Smooth muscle cell (in vitro differentiated cells): Measurements from ENCODE around the gene AQP12B. TPM values are rescaled to one million over a fixed set of nuclear protein-coding genes. Genes with fewer than 3 reads are reported as not detected.

ENCODE experiments used
- DNase-seq: peaks from one replicate; lab custom pipeline; 2025; ENCODE audit not compliant: unreplicated experiment; lab: John Stamatoyannopoulos, UW
- H2AFZ ChIP-seq: fragments of 200-600 bp; sonication (generic); 2 replicates; pipeline ENCODE4 v1.6.0; 2016; ENCODE audit warnings: antibody characterized with exemption, low read depth, mild to moderate bottlenecking
- H3F3A ChIP-seq: fragments of 200-600 bp; sonication (generic); 2 replicates; pipeline ENCODE4 v1.6.0; 2017; ENCODE audit warnings: antibody characterized with exemption, low read depth
- H3K27ac ChIP-seq: fragments of 200-600 bp; sonication (generic); 2 replicates; pipeline ENCODE4 v1.5.1; 2016; ENCODE audit warnings: low read depth, mild to moderate bottlenecking
- H3K27me3 ChIP-seq: fragments of 200-600 bp; sonication (generic); 2 replicates; pipeline ENCODE4 v1.6.1; 2016; ENCODE audit warnings: low read depth, mild to moderate bottlenecking
- H3K36me3 ChIP-seq: fragments of 200-600 bp; sonication (generic); 2 replicates; pipeline ENCODE4 v1.5.1; 2016; ENCODE audit warnings: low read depth
- H3K4me1 ChIP-seq: fragments of 200-600 bp; sonication (generic); 2 replicates; pipeline ENCODE4 v1.5.1; 2016; ENCODE audit warnings: low read depth
- H3K4me2 ChIP-seq: fragments of 200-600 bp; sonication (generic); 2 replicates; pipeline ENCODE4 v1.6.0; 2016; ENCODE audit warnings: mild to moderate bottlenecking
- H3K4me3 ChIP-seq: fragments of 200-600 bp; sonication (generic); 2 replicates; pipeline ENCODE4 v1.5.1; 2016; ENCODE audit warnings: mild to moderate bottlenecking
- H3K79me2 ChIP-seq: fragments of 200-600 bp; sonication (generic); 2 replicates; pipeline ENCODE4 v1.6.0; 2016; ENCODE audit warnings: low read depth, mild to moderate bottlenecking
- H3K9ac ChIP-seq: fragments of 200-600 bp; sonication (generic); 2 replicates; pipeline ENCODE4 v1.6.0; 2016; ENCODE audit warnings: low read depth
- H3K9me3 ChIP-seq: fragments of 200-600 bp; sonication (generic); replicated peaks from 2 replicates; pipeline ENCODE4 v1.5.1; 2016; ENCODE audit warnings: low read depth
- H4K20me1 ChIP-seq: fragments of 200-600 bp; sonication (generic); 2 replicates; pipeline ENCODE4 v1.6.0; 2016; ENCODE audit warnings: low read depth
- WGBS: methylation state at CpG from one replicate; pipeline ENCODE4 v1.1.7; 2016; ENCODE audit warnings: low lambda C conversion rate; 5-methylcytosine and 5-hydroxymethylcytosine counted together
- polyA plus RNA-seq: library from polyadenylated mRNA; unstranded; fragments of >200 nt; fragmentation: Nextera tagmentation; extraction: Ambion mirVana; gene quantifications from 2 replicates; pipeline ENCODE4 v1.2.1, GENCODE V29; 2016
- small RNA-seq: library from RNA; depleted of rRNA; stranded (forward); fragments of <200 nt; gene quantifications from one replicate; pipeline ENCODE3, GENCODE V24; 2014
- total RNA-seq: library from RNA; depleted of rRNA; stranded (reverse); fragments of >200 nt; gene quantifications from 2 replicates; pipeline ENCODE4 v1.2.3, GENCODE V29; 2014
- TF ChIP-seq, protein P1 (sequence below): fragments of 200-600 bp; sonication (generic); IDR thresholded peaks from 2 replicates; pipeline ENCODE4 v1.5.1; 2017; ENCODE audit warnings: borderline replicate concordance, mild to moderate bottlenecking, antibody characterized with exemption; ENCODE audit not compliant: insufficient read depth, poor library complexity, severe bottlenecking

The AQP12B gene
- total and polyA plus RNA-seq, 2 experiments from 2014 or later: not detected

- Histone ChIP-seq H3K9me3 (no peaks in the 10 kb centered on the region), H3K36me3 (no peaks in the 10 kb centered on the region), H3K9ac (no peak overlapping the region), H3K27ac (no peak overlapping the region), H3K4me3 (no peak overlapping the region), H3F3A (no peaks in the 10 kb centered on the region), H2AFZ (no peak overlapping the region), H3K27me3 (no peaks in the 10 kb centered on the region), H3K4me1 (no peaks in the 10 kb centered on the region), H4K20me1 (no peaks in the 10 kb centered on the region), H3K4me2 (no peak overlapping the region), H3K79me2 (no peaks in the 10 kb centered on the region)
- DNase-seq: no peak
- 66% methylated on average over 21 of the region's 21 CpGs for WGBS
- TF ChIP-seq, protein P1, sequence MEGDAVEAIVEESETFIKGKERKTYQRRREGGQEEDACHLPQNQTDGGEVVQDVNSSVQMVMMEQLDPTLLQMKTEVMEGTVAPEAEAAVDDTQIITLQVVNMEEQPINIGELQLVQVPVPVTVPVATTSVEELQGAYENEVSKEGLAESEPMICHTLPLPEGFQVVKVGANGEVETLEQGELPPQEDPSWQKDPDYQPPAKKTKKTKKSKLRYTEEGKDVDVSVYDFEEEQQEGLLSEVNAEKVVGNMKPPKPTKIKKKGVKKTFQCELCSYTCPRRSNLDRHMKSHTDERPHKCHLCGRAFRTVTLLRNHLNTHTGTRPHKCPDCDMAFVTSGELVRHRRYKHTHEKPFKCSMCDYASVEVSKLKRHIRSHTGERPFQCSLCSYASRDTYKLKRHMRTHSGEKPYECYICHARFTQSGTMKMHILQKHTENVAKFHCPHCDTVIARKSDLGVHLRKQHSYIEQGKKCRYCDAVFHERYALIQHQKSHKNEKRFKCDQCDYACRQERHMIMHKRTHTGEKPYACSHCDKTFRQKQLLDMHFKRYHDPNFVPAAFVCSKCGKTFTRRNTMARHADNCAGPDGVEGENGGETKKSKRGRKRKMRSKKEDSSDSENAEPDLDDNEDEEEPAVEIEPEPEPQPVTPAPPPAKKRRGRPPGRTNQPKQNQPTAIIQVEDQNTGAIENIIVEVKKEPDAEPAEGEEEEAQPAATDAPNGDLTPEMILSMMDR: no peak
Measured at GRCh38 chr2:240626531-240627300, 56.0 kb downstream of the AQP12B start.

Small RNA genes within 50 kb of the gene (small RNA-seq; reads per million reads assigned to genes)
- not detected for gene AC011298.3

Other genes starting within 250 kb of the AQP12B start
- gene GPC1, start 247.2 kb downstream of the AQP12B start, total RNA-seq: 86.4 and 88.9 TPM in 2 replicates
- gene GPC1, start 247.2 kb downstream of the AQP12B start, polyA plus RNA-seq: 221 and 236 TPM in 2 replicates
- 3.4 and 8.7 TPM in 2 replicates for gene ANKMY1, start 124.9 kb downstream of the AQP12B start, total RNA-seq
- gene ANKMY1, start 124.9 kb downstream of the AQP12B start, polyA plus RNA-seq: 5.6 and 6.4 TPM in 2 replicates
- gene DUSP28, start 122.5 kb downstream of the AQP12B start, total RNA-seq: 2.2 and 2.9 TPM in 2 replicates
- gene DUSP28, start 122.5 kb downstream of the AQP12B start, polyA plus RNA-seq: 6.4 and 6.5 TPM in 2 replicates
- 13.5 and 15.3 TPM in 2 replicates for gene RNPEPL1, start 114.4 kb downstream of the AQP12B start, total RNA-seq
- 40.9 and 48.3 TPM in 2 replicates for gene RNPEPL1, start 114.4 kb downstream of the AQP12B start, polyA plus RNA-seq
- 6.6 and 6.9 TPM in 2 replicates for gene CAPN10, start 96.2 kb downstream of the AQP12B start, total RNA-seq
- gene CAPN10, start 96.2 kb downstream of the AQP12B start, polyA plus RNA-seq: 17.0 and 23.6 TPM in 2 replicates
- 1.2 and 1.3 TPM in 2 replicates for gene GPR35, start 57.4 kb downstream of the AQP12B start, total RNA-seq
- gene GPR35, start 57.4 kb downstream of the AQP12B start, polyA plus RNA-seq: 1.4 and 2.1 TPM in 2 replicates
- gene AQP12A, start 9.0 kb upstream of the AQP12B start, total RNA-seq: not detected in 2 replicates
- gene AQP12A, start 9.0 kb upstream of the AQP12B start, polyA plus RNA-seq: not detected in 2 replicates
- 3.1 and 8.4 TPM in 2 replicates for gene KIF1A, start 137.3 kb upstream of the AQP12B start, total RNA-seq
- 4.6 and 8.1 TPM in 2 replicates for gene KIF1A, start 137.3 kb upstream of the AQP12B start, polyA plus RNA-seq
- gene AGXT, start 185.9 kb upstream of the AQP12B start, total RNA-seq: not detected in 2 replicates
- gene AGXT, start 185.9 kb upstream of the AQP12B start, polyA plus RNA-seq: 0.12 TPM in 1 of 2 replicates, not detected in the other
- gene MAB21L4, start 213.3 kb upstream of the AQP12B start, total RNA-seq: 0.99 and 2.2 TPM in 2 replicates
- 0.53 TPM in 1 of 2 replicates, not detected in the other for gene MAB21L4, start 213.3 kb upstream of the AQP12B start, polyA plus RNA-seq
- gene CROCC2, start 223.5 kb upstream of the AQP12B start, total RNA-seq: not detected in 2 replicates
- gene CROCC2, start 223.5 kb upstream of the AQP12B start, polyA plus RNA-seq: not detected in 2 replicates